Measurements from ENCODE around the gene ZBTB11. TPM values are rescaled to one million over a fixed set of nuclear protein-coding genes. Genes with fewer than 3 reads are reported as not detected.

The ZBTB11 gene
- total and polyA plus RNA-seq, 2 of the 13 experiments (the other 11 are each of a cell fraction or from before 2014, with no cell fraction given): 5.9 to 18.1 TPM

- TF ChIP-seq AKAP8 (CRISPR knock-in tag; IDR thresholded peaks at IDR 0.05) (no peak), HDAC2 (CRISPR knock-in tag; IDR thresholded peaks at IDR 0.05) (no peak)
- TF ChIP-seq, protein P1, sequence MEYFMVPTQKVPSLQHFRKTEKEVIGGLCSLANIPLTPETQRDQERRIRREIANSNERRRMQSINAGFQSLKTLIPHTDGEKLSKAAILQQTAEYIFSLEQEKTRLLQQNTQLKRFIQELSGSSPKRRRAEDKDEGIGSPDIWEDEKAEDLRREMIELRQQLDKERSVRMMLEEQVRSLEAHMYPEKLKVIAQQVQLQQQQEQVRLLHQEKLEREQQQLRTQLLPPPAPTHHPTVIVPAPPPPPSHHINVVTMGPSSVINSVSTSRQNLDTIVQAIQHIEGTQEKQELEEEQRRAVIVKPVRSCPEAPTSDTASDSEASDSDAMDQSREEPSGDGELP (IDR thresholded peaks at IDR 0.05; ENCODE audit: borderline replicate concordance, low read depth): no peak
These were observed 1.2 kb downstream of the ZBTB11 start (continued) for GRCh38 chr3:101675709-101676215.

- ATAC-seq: no peak
- H3K4me3 ChIP-seq (replicated peaks in 1 of 3; ENCODE audit: insufficient read depth in 1 of 3, low read depth in 2 of 3, low read length in 3 of 3): 0 out of 6 replicates have a peak overlapping the region, but pooled peaks of 1 of the 3 experiments have one; percentile 85
- intact Hi-C loops (cut with micrococcal nuclease; ENCODE audit: unreplicated experiment) (no loop called here), in situ Hi-C loops (cut with HindIII; ENCODE audit: extremely low pct_ligation_motif_present, low pct_unique_long_range_greater_than_20kb) (no loop called here)
- WGBS (ENCODE audit: low lambda C conversion rate): 95% methylated on average over 9 of the region's 9 CpGs
- no peak overlapping the region for H3K27ac ChIP-seq (ENCODE audit: extremely low read length, insufficient read depth, low read length)
- H3K36me3 ChIP-seq (replicated peaks in 1 of 2; ENCODE audit: control insufficient read depth in 1 of 2, insufficient read depth in 2 of 2, low read length in 2 of 2): peaks cover 1 to 19% of the 10 kb centered on the region in 2 experiments; a peak in 2 of 5 replicates
- BruUV-seq (replicated peaks): no TSS peak
- FAIRE-seq: no peak
- H2AFZ ChIP-seq (ENCODE audit: low read length): no peak overlapping the region
- peak overlapping the region; percentile 70 for H3K4me2 ChIP-seq (ENCODE audit: low read depth, low read length)
- TF ChIP-seq ZNF224 (CRISPR knock-in tag; IDR thresholded peaks at IDR 0.05): no peak
- TF ChIP-seq KLF9 (CRISPR knock-in tag; IDR thresholded peaks at IDR 0.05; ENCODE audit: low read depth): no peak
- no peak for TF ChIP-seq TCF7L2 (IDR thresholded peaks at IDR 0.05; ENCODE audit: low read depth, low read length)
- no peak for TF ChIP-seq HNRNPK (IDR thresholded peaks at IDR 0.05; ENCODE audit: low read depth, low read length, poor library complexity, severe bottlenecking)
- TF ChIP-seq ZNF839 (CRISPR knock-in tag; IDR thresholded peaks at IDR 0.05; ENCODE audit: borderline replicate concordance): no peak
- no peak for TF ChIP-seq ZNF430 (CRISPR knock-in tag; IDR thresholded peaks at IDR 0.05)
- TF ChIP-seq ZNF761 (CRISPR knock-in tag; conservative IDR thresholded peaks at IDR 0.05): no peak
- no peaks in the 10 kb centered on the region for H3K9me3 ChIP-seq (ENCODE audit: low read length)
- H4K20me1 ChIP-seq (ENCODE audit: insufficient read depth, low read length): peaks cover 10% of the 10 kb centered on the region; the same call in 1 of the 2 replicates
- H3K4me1 ChIP-seq (ENCODE audit: insufficient read depth, low read length): peaks cover 39% of the 10 kb centered on the region
- POLR2A ChIA-PET: interaction anchor here (1.0 kb wide), 1 partner anchor 10 kb away, joined by 3 read pairs; no protein-coding TSS in a partner anchor
- CTCF ChIA-PET (ENCODE audit: low intra/inter-chr PET ratio, low total read pairs): no interaction called here
- no peaks in the 10 kb centered on the region for H3K27me3 ChIP-seq (ENCODE audit: control insufficient read depth in 1 of 2, insufficient read depth in 2 of 2, low read length in 2 of 2)
- H3K9ac ChIP-seq (ENCODE audit: insufficient read depth, low read depth, low read length): 0 out of 2 replicates have a peak overlapping the region, but pooled peaks have one; percentile 93
- no peak for DNase-seq (ENCODE audit: low spot score)
- H3K79me2 ChIP-seq (ENCODE audit: insufficient read depth, low read length): peaks cover 49% of the 10 kb centered on the region
These were observed 2.4 kb downstream of the ZBTB11 start for GRCh38 chr3:101674518-101674917.

All from HepG2 (cell line).